K562 (cell line): ENCODE measurements around the gene CCDC15.

Experiments used
- CBX1 ChIP-seq: sonication (generic); IDR thresholded peaks from 2 replicates; pipeline ENCODE4 v1.6.1; 2016; ENCODE audit warnings: antibody characterized with exemption, low read depth, mild to moderate bottlenecking
- CEBPB ChIP-seq: fragments of 450-650 bp; IDR thresholded peaks from 2 replicates; pipeline ENCODE4 v1.6.1; 2016; ENCODE audit warnings: missing genetic modification characterization, missing compliant biosample characterization
- CREM ChIP-seq: IDR thresholded peaks from 2 replicates; pipeline ENCODE4 v1.6.1; 2014; ENCODE audit warnings: antibody characterized with exemption, low read depth
- CTCF ChIP-seq, 3 experiments: IDR thresholded peaks in 2 of 3; conservative IDR thresholded peaks in 1 of 3; 2 replicates each; pipeline ENCODE4 v1.5.1; 2011 to 2012; ENCODE audit warnings: low read length in 3 of 3, mild to moderate bottlenecking in 3 of 3, control low read depth in 2 of 3, improper control_type of control experiment in 1 of 3, inconsistent platforms in 1 of 3, low read depth in 1 of 3, mixed read lengths in 1 of 3, moderate library complexity in 1 of 3; ENCODE audit not compliant: insufficient read depth in 2 of 3
- E2F8 ChIP-seq: fragments of 450-650 bp; IDR thresholded peaks from 2 replicates; pipeline ENCODE4 v1.7.1; 2018; ENCODE audit warnings: mild to moderate bottlenecking, low read depth; ENCODE audit not compliant: partially characterized antibody
- MAZ ChIP-seq, 2 experiments: fragments of 450-650 bp in 1 of 2; sonication (generic) in 1 of 2; formaldehyde crosslinking; IDR thresholded peaks in 1 of 2; conservative IDR thresholded peaks in 1 of 2; 2 replicates each; pipeline versions ENCODE4 v1.4.0 to v1.5.0; 2020; ENCODE audit warnings: mild to moderate bottlenecking in 1 of 2, missing genetic modification reagents in 1 of 2
- PTRF ChIP-seq: fragments of 450-650 bp; IDR thresholded peaks from 2 replicates; pipeline ENCODE4 v1.6.1; 2016; ENCODE audit warnings: mild to moderate bottlenecking, missing genetic modification characterization, missing compliant biosample characterization
- SMAD2 ChIP-seq: fragments of 150-350 bp; IDR thresholded peaks from 2 replicates; pipeline ENCODE4 v1.6.1; 2014; ENCODE audit warnings: low read depth, mild to moderate bottlenecking, low read length
- SRF ChIP-seq, 2 experiments: fragments of 250-450, 450-650 bp in 1 of 2; sonication (Bioruptor Pico) in 1 of 2; sonication (generic) in 1 of 2; formaldehyde crosslinking; IDR thresholded peaks; 2 replicates each; pipeline versions ENCODE4 v1.5.0 to v1.5.1; 2020 to 2022; ENCODE audit warnings: mild to moderate bottlenecking in 1 of 2, missing genetic modification reagents in 1 of 2
- TCF3 ChIP-seq: sonication (generic); formaldehyde crosslinking; IDR thresholded peaks from 2 replicates; pipeline ENCODE4 v1.4.0; 2020; ENCODE audit warnings: mild to moderate bottlenecking, missing genetic modification reagents
- YBX1 ChIP-seq: fragments of 450-650 bp; IDR thresholded peaks from 2 replicates; pipeline ENCODE4 v1.7.1; 2016; ENCODE audit warnings: mild to moderate bottlenecking
- ZNF23 ChIP-seq: fragments of 250-450 bp; sonication (Bioruptor Pico); IDR thresholded peaks from 2 replicates; pipeline ENCODE4 v1.4.0; 2020; ENCODE audit warnings: mild to moderate bottlenecking
- ZNF639 ChIP-seq, 2 experiments: fragments of 200-800 bp in 1 of 2; sonication (Bioruptor generic) in 1 of 2; sonication (generic) in 1 of 2; formaldehyde crosslinking in 1 of 2; IDR thresholded peaks in 1 of 2; conservative IDR thresholded peaks in 1 of 2; 2 replicates each; pipeline versions ENCODE4 v1.5.0 to v1.6.1; 2016 to 2020; ENCODE audit warnings: missing compliant biosample characterization in 1 of 2, missing genetic modification characterization in 1 of 2, missing genetic modification reagents in 1 of 2

- TF ChIP-seq SRF (CRISPR knock-in tag; IDR thresholded peaks at IDR 0.05) (no peak), CBX1 (no peak), CREM (peak; percentile 35; the same call in 1 of the 2 replicates), TCF3 (CRISPR knock-in tag) (peak; percentile 93), YBX1 (no peak), SMAD2 (no peak), ZNF23 (CRISPR knock-in tag) (no peak), MAZ (CRISPR knock-in tag; conservative IDR thresholded peaks at IDR 0.05 in 1 of 2, IDR thresholded peaks at IDR 0.05 in 1 of 2) (no peak; a peak in 1 of 4 replicates), PTRF (tag) (no peak), E2F8 (no peak), CEBPB (tag) (peak; percentile 88), CTCF (IDR thresholded peaks at IDR 0.05 in 2 of 3, conservative IDR thresholded peaks at IDR 0.05 in 1 of 3; ENCODE audit: insufficient read depth in 2 of 3, low read depth in 1 of 3, low read length in 3 of 3) (no peak), ZNF639 (CRISPR knock-in tag; conservative IDR thresholded peaks at IDR 0.05 in 1 of 2, IDR thresholded peaks at IDR 0.05 in 1 of 2) (0 out of 4 replicates have a peak, but pooled peaks of 1 of the 2 experiments have one; percentile 39)
Measured at GRCh38 chr11:125074511-125075241, 120.7 kb downstream of the CCDC15 start.
